Measurements from ENCODE around the gene GDF2. TPM values are rescaled to one million over a fixed set of nuclear protein-coding genes. Genes with fewer than 3 reads are reported as not detected.

GDF2 gene
- total RNA-seq, 4 donors from 2014 or later = not detected

GRCh38 chr10:47349516-47349915 is 27.3 kb downstream of the GDF2 start:
- H3K9me3 ChIP-seq = no peaks in the 10 kb centered on the region

GRCh38 chr10:47349941-47350371 is 27.7 kb downstream of the GDF2 start:
- no peaks in the 10 kb centered on the region for H3K4me1 ChIP-seq
- intact Hi-C loops (cut with DNase I; ENCODE audit: low total_unique reads) = no loop called here
- ATAC-seq (no peak), DNase-seq (no peak)
- H3K4me3 ChIP-seq = no peak overlapping the region
- no peaks in the 10 kb centered on the region for H3K9me3 ChIP-seq
- TF ChIP-seq POLR2A (IDR thresholded peaks at IDR 0.05) (no peak), CTCF (IDR thresholded peaks at IDR 0.05 in 4 of 5, conservative IDR thresholded peaks at IDR 0.05 in 1 of 5) (no peak)
- H3K27me3 ChIP-seq = no peaks in the 10 kb centered on the region
- H3K27ac ChIP-seq = no peak overlapping the region
- in situ Hi-C loops (cut with MboI; ENCODE audit: low sequenced_read_pairs in 4 of 4) = no loop called here
- no peaks in the 10 kb centered on the region for H3K36me3 ChIP-seq

More at GRCh38 chr10:47349516-47349915, 27.3 kb downstream of the GDF2 start:
- H3K36me3 ChIP-seq = no peaks in the 10 kb centered on the region
- H3K4me3 ChIP-seq = no peak overlapping the region
- ATAC-seq (no peak), DNase-seq (no peak)
- H3K27ac ChIP-seq = no peak overlapping the region
- intact Hi-C loops (cut with DNase I; ENCODE audit: low total_unique reads) = no loop called here
- TF ChIP-seq POLR2A (IDR thresholded peaks at IDR 0.05) (no peak), CTCF (IDR thresholded peaks at IDR 0.05 in 4 of 5, conservative IDR thresholded peaks at IDR 0.05 in 1 of 5) (no peak)
- H3K27me3 ChIP-seq = no peaks in the 10 kb centered on the region
- in situ Hi-C loops (cut with MboI; ENCODE audit: low sequenced_read_pairs in 4 of 4) = no loop called here
- no peaks in the 10 kb centered on the region for H3K4me1 ChIP-seq

DNA sequence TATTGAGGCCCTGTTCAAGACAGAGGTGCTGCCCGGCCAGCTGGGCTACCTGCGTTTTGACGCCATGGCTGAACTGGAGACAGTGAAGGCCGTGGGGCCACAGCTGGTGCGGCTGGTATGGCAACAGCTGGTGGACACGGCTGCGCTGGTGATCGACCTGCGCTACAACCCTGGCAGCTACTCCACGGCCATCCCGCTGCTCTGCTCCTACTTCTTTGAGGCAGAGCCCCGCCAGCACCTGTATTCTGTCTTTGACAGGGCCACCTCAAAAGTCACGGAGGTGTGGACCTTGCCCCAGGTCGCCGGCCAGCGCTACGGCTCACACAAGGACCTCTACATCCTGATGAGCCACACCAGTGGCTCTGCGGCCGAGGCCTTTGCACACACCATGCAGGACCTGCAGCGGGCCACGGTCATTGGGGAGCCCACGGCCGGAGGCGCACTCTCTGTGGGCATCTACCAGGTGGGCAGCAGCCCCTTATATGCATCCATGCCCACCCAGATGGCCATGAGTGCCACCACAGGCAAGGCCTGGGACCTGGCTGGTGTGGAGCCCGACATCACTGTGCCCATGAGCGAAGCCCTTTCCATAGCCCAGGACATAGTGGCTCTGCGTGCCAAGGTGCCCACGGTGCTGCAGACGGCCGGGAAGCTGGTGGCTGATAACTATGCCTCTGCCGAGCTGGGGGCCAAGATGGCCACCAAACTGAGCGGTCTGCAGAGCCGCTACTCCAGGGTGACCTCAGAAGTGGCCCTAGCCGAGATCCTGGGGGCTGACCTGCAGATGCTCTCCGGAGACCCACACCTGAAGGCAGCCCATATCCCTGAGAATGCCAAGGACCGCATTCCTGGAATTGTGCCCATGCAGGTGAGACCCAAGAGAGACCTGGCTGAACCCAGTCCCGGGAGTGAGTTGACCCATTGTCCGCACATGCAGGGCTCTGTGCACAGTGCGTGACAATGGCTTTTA is 28.7 kb downstream of the GDF2 start:
- DNase-seq (no peak), ATAC-seq (no peak)
- H3K9me3 ChIP-seq = no peaks in the 10 kb centered on the region
- intact Hi-C loops (cut with DNase I; ENCODE audit: low total_unique reads) = no loop called here
- no peak overlapping the region for H3K27ac ChIP-seq
- H3K4me3 ChIP-seq = no peak overlapping the region
- in situ Hi-C loops (cut with MboI; ENCODE audit: low sequenced_read_pairs in 4 of 4) = no loop called here
- H3K36me3 ChIP-seq = no peaks in the 10 kb centered on the region
- no peak for TF ChIP-seq CTCF (IDR thresholded peaks at IDR 0.05 in 4 of 5, conservative IDR thresholded peaks at IDR 0.05 in 1 of 5)
- TF ChIP-seq POLR2A (IDR thresholded peaks at IDR 0.05) = no peak
- no peaks in the 10 kb centered on the region for H3K27me3 ChIP-seq
- no peaks in the 10 kb centered on the region for H3K4me1 ChIP-seq

DNA sequence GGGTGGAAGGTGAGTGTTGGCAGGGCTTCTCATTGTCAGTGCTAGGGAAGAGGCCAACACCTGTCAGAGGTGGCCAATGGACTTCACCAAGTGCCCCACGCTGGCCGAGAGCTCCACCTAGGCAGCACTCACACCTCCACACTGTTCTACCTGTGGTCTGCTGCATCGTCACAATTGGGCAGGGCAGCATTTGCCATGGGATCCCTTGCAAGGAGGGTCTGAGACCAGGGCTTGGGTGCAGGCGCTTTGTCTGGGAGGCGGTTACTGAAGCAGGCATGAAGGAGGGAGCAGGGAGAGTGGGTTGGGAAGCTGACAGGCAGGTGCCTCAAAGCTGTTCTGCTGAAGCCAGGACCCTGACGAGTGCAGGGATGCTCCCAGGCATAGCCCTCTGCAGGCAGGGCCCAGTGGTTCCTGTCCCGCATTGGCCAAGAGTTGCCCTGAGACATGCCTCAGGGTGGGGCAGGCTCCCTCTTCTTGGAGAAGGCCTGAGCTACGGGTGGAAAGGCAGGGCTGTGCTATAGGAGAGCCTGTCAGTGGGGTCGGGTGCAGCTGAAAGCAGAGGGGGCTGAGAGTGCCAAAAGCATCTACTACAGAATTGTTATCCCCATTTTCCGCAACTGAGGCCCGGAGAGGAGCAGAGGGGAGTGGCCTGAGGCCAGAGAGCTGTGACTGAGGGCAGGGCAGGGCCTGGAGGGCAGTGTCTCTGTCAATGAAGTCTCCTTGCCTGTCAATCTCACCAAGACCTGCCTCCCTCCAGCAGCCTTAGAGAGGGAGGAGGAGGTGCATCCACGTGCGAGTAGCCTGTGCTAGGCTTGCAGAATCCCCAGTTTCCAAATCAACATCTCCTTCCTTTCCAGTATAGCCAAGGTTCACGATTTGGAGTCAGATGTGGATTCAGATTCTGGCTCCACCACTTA is 29.9 kb downstream of the GDF2 start:
- Histone ChIP-seq H3K4me1 (no peaks in the 10 kb centered on the region), H3K9me3 (no peaks in the 10 kb centered on the region), H3K27ac (no peak overlapping the region), H3K36me3 (no peaks in the 10 kb centered on the region), H3K27me3 (no peaks in the 10 kb centered on the region), H3K4me3 (no peak overlapping the region)
- DNase-seq (no peak), ATAC-seq (no peak)
- TF ChIP-seq CTCF (IDR thresholded peaks at IDR 0.05 in 4 of 5, conservative IDR thresholded peaks at IDR 0.05 in 1 of 5) = no peak
- TF ChIP-seq POLR2A (IDR thresholded peaks at IDR 0.05) = no peak
- intact Hi-C loops (cut with DNase I; ENCODE audit: low total_unique reads) = no loop called here
- in situ Hi-C loops (cut with MboI; ENCODE audit: low sequenced_read_pairs in 4 of 4) = no loop called here
